ENCODE results near the gene SLCO1B1.
"Not testable (repeated sequence)": the region's sequence is repeated elsewhere in the genome, so short reads cannot be mapped to it uniquely, and the experiment has no call there.

SLCO1B1 gene, protein sequence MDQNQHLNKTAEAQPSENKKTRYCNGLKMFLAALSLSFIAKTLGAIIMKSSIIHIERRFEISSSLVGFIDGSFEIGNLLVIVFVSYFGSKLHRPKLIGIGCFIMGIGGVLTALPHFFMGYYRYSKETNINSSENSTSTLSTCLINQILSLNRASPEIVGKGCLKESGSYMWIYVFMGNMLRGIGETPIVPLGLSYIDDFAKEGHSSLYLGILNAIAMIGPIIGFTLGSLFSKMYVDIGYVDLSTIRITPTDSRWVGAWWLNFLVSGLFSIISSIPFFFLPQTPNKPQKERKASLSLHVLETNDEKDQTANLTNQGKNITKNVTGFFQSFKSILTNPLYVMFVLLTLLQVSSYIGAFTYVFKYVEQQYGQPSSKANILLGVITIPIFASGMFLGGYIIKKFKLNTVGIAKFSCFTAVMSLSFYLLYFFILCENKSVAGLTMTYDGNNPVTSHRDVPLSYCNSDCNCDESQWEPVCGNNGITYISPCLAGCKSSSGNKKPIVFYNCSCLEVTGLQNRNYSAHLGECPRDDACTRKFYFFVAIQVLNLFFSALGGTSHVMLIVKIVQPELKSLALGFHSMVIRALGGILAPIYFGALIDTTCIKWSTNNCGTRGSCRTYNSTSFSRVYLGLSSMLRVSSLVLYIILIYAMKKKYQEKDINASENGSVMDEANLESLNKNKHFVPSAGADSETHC
- long read RNA-seq, result 0 reads

DNA sequence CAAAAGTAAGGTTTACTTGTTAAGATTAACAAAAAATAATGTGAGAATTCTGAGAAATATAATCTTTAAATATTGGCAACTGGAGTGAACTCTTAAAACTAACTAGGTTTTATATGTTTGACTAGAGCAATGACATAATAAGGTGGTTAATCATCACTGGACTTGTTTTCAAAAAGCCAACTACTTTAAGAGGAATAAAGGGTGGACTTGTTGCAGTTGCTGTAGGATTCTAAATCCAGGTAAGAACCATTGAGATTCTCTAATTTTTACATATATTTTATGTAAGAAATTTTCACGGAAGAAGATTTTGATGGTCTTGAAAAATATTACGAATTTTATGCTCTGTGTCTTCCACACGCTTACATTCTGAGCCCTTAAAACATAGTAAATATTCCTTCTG lies at the start of gene SLCO1B1:
Gene SLCO1B1, plus strand, starts transcription at position 197 of the 400 bp plus-strand sequence. CDS start 10,381 bp downstream, outside the sequence.
- no peaks in the 10 kb centered on the region for H3K27me3 ChIP-seq (ENCODE audit: insufficient read depth, poor library complexity, severe bottlenecking)
- H3K27ac ChIP-seq (replicated peaks), result no peak within 1 kb of the TSS
- H3K4me3 ChIP-seq (replicated peaks; ENCODE audit: insufficient read depth, low read length), result no peak within 1 kb of the TSS
- TF ChIP-seq GABPA (IDR thresholded peaks at IDR 0.05; ENCODE audit: low read depth) (no peak), POLR2AphosphoS5 (IDR thresholded peaks at IDR 0.05; ENCODE audit: low read depth) (no peak)
- TF ChIP-seq, protein P1, sequence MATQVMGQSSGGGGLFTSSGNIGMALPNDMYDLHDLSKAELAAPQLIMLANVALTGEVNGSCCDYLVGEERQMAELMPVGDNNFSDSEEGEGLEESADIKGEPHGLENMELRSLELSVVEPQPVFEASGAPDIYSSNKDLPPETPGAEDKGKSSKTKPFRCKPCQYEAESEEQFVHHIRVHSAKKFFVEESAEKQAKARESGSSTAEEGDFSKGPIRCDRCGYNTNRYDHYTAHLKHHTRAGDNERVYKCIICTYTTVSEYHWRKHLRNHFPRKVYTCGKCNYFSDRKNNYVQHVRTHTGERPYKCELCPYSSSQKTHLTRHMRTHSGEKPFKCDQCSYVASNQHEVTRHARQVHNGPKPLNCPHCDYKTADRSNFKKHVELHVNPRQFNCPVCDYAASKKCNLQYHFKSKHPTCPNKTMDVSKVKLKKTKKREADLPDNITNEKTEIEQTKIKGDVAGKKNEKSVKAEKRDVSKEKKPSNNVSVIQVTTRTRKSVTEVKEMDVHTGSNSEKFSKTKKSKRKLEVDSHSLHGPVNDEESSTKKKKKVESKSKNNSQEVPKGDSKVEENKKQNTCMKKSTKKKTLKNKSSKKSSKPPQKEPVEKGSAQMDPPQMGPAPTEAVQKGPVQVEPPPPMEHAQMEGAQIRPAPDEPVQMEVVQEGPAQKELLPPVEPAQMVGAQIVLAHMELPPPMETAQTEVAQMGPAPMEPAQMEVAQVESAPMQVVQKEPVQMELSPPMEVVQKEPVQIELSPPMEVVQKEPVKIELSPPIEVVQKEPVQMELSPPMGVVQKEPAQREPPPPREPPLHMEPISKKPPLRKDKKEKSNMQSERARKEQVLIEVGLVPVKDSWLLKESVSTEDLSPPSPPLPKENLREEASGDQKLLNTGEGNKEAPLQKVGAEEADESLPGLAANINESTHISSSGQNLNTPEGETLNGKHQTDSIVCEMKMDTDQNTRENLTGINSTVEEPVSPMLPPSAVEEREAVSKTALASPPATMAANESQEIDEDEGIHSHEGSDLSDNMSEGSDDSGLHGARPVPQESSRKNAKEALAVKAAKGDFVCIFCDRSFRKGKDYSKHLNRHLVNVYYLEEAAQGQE (IDR thresholded peaks at IDR 0.05; ENCODE audit: insufficient replicate concordance, low read depth), result no peak
- DNase-seq (ENCODE audit: low read depth in 1 of 2, low spot score in 1 of 2), result no peak

- not testable (repeated sequence) for H3K4me3 ChIP-seq (replicated peaks; ENCODE audit: insufficient read depth, low read length); DNase-seq (ENCODE audit: low read depth in 1 of 2, low spot score in 1 of 2); H3K27ac ChIP-seq (replicated peaks); H3K27me3 ChIP-seq (ENCODE audit: insufficient read depth, poor library complexity, severe bottlenecking)
Observed at GRCh38 chr12:21084753-21085152, 46.2 kb upstream of the SLCO1B1 start.

GRCh38 chr12:21111732-21112131 lies 19.3 kb upstream of the SLCO1B1 start:
- no peak overlapping the region for H3K4me3 ChIP-seq (replicated peaks; ENCODE audit: insufficient read depth, low read length)
- TF ChIP-seq GABPA (IDR thresholded peaks at IDR 0.05; ENCODE audit: low read depth) (no peak), SPI1 (IDR thresholded peaks at IDR 0.05; ENCODE audit: borderline replicate concordance, low read depth) (no peak)

DNA sequence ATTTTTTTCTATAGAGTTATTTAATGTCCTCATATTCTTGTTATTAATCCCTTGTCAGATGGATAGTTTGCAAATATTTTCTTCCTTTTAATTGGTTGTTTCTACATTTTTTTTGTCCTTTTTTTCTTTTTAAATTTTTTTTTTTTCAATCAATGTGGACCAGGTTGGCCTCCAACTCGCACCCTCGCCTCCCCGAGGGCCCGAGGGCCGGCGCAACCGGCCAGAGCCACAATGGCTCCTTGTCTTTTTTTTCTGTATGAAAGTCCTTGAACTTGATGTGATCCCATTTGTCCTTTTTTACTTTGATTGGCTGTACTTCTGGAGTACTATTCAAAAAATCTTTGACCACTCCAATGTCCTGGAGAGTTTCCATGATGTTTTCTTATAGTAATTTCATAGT lies 17.7 kb upstream of the SLCO1B1 start:
- TF ChIP-seq GABPA (IDR thresholded peaks at IDR 0.05; ENCODE audit: low read depth), result no peak
- TF ChIP-seq POLR2AphosphoS5 (IDR thresholded peaks at IDR 0.05; ENCODE audit: low read depth), result no peak
- TF ChIP-seq, protein P2, sequence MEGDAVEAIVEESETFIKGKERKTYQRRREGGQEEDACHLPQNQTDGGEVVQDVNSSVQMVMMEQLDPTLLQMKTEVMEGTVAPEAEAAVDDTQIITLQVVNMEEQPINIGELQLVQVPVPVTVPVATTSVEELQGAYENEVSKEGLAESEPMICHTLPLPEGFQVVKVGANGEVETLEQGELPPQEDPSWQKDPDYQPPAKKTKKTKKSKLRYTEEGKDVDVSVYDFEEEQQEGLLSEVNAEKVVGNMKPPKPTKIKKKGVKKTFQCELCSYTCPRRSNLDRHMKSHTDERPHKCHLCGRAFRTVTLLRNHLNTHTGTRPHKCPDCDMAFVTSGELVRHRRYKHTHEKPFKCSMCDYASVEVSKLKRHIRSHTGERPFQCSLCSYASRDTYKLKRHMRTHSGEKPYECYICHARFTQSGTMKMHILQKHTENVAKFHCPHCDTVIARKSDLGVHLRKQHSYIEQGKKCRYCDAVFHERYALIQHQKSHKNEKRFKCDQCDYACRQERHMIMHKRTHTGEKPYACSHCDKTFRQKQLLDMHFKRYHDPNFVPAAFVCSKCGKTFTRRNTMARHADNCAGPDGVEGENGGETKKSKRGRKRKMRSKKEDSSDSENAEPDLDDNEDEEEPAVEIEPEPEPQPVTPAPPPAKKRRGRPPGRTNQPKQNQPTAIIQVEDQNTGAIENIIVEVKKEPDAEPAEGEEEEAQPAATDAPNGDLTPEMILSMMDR (IDR thresholded peaks at IDR 0.05; ENCODE audit: insufficient read depth, low read length), result no peak
- TF ChIP-seq, protein P1 (IDR thresholded peaks at IDR 0.05; ENCODE audit: insufficient replicate concordance, low read depth), result no peak
- TF ChIP-seq SPI1 (IDR thresholded peaks at IDR 0.05; ENCODE audit: borderline replicate concordance, low read depth), result no peak
- no peak for DNase-seq (ENCODE audit: low read depth in 1 of 2, low spot score in 1 of 2)
- H3K27me3 ChIP-seq (ENCODE audit: insufficient read depth, poor library complexity, severe bottlenecking), result no peaks in the 10 kb centered on the region
- no peak overlapping the region for H3K4me3 ChIP-seq (replicated peaks; ENCODE audit: insufficient read depth, low read length)
- H3K27ac ChIP-seq (replicated peaks), result no peak overlapping the region

More at GRCh38 chr12:21111732-21112131, 19.3 kb upstream of the SLCO1B1 start:
- H3K27me3 ChIP-seq (ENCODE audit: insufficient read depth, poor library complexity, severe bottlenecking), result no peaks in the 10 kb centered on the region
- H3K27ac ChIP-seq (replicated peaks), result no peak overlapping the region
- DNase-seq (ENCODE audit: low read depth in 1 of 2, low spot score in 1 of 2), result no peak

GRCh38 chr12:21117995-21118394 lies 13.0 kb upstream of the SLCO1B1 start:
- Histone ChIP-seq H3K27me3 (ENCODE audit: insufficient read depth, poor library complexity, severe bottlenecking) (no peaks in the 10 kb centered on the region), H3K4me3 (replicated peaks; ENCODE audit: insufficient read depth, low read length) (no peak overlapping the region), H3K27ac (replicated peaks) (no peak overlapping the region)
- no peak for DNase-seq (ENCODE audit: low read depth in 1 of 2, low spot score in 1 of 2)
- TF ChIP-seq, protein P1 (IDR thresholded peaks at IDR 0.05; ENCODE audit: insufficient replicate concordance, low read depth), result no peak
- TF ChIP-seq GABPA (IDR thresholded peaks at IDR 0.05; ENCODE audit: low read depth) (no peak), SPI1 (IDR thresholded peaks at IDR 0.05; ENCODE audit: borderline replicate concordance, low read depth) (no peak), POLR2AphosphoS5 (IDR thresholded peaks at IDR 0.05; ENCODE audit: low read depth) (no peak)
- TF ChIP-seq, protein P2 (IDR thresholded peaks at IDR 0.05; ENCODE audit: insufficient read depth, low read length), result no peak

Measured in HL-60 (cell line).